IPS-18c (cell line): Measurements from ENCODE around the gene PKNOX2.

Experiments
- H3K4me3 ChIP-seq: 2 replicates; pipeline ENCODE4 v1.7.0; 2013; ENCODE audit warnings: low read depth, mild to moderate bottlenecking, low read length, moderate library complexity; ENCODE audit not compliant: insufficient read depth
- H3K9me3 ChIP-seq: one replicate; pipeline ENCODE4 v1.6.1; 2013; ENCODE audit warnings: mild to moderate bottlenecking, low read length, moderate library complexity; ENCODE audit not compliant: control insufficient read depth, insufficient read depth

Gene PKNOX2

DNA sequence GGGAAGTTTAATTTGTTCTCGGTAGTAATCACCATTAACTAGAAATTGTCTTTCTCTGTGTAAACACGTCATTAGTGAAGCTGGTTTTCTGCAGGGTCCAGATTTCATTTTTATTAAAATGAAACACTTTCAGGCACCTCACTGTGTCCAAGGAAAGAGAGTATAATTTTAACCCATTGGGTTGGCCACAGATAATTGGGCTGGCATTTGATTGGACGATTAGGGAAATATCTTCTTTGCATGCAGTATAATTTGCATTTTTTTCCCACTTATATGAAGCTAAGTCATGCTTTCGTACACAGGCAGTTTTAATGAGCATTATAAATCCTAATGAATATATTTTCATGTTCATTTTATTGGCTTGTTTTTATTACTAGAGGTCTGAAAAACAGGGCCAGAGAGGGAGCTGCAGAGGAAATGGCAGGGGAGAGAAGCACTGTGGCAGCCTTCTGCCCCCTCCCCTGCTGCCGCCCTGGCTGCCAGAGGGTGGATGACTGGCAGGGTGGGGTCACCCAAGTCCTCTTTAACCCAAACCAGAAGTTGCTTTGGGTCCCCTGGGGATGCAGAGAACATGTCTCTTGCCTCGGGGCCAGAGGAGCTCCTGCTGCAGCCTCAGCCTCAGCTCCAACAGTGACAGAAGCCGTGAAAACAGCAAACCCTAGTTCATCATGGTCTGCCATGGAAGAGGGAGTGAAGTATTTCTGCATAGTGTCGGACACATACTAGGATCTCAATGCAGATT is 93.9 kb downstream of the PKNOX2 start:
- H3K4me3 ChIP-seq = no peak overlapping the region
- peaks cover 2% of the 10 kb centered on the region for H3K9me3 ChIP-seq

DNA sequence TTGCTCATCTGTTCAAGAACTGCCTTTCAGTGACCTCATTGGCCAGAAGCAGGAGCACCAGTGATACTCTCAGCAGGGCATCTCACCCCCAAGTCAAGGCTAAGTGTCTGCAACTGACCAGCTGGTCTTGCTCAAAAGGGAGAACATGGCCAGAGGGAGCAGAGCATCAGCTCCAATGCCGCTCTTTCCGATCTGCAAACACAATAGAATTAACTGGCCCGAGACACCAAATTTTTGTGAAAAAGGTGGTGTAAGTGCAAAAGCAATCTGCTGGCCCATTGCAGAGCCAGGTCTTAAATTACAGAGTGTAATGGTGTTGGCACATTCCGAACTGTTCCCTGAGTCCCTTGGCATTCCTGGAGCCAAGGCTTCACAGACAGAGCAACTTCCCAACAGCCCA is 97.0 kb downstream of the PKNOX2 start:
- peaks cover 2% of the 10 kb centered on the region for H3K9me3 ChIP-seq
- H3K4me3 ChIP-seq = no peak overlapping the region

DNA sequence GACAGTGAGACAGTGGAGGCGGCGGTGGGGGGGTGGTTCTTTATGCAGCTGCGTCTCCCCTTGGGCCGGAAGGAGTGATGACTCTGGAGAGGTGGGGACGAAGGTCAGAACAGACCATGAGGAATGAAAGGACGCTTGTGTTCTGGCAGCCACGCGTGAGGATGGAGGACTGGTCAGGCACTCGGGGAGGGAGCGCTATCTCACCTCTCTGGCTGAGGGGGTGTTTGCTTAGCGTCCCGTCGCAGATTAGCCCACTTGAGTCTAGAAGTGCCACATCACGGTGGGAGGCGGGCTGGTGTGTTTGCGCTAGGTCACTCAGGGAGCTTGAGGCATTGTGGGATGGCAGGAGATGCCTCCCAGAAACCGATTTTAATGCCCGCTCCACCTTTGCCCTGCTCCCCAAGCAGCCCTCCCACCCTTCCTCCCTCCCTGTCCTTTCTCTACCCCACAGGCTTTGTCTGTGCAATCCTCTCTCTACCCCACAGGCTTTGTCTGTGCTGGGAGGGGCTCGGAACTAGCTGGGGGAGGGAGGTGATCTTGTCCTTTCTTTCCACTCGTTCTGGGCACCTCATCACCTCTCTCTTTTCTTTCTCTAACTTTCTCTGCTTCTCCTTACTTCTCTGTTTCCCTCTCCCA is 97.8 kb downstream of the PKNOX2 start:
- peaks cover 2% of the 10 kb centered on the region for H3K9me3 ChIP-seq
- no peak overlapping the region for H3K4me3 ChIP-seq

DNA sequence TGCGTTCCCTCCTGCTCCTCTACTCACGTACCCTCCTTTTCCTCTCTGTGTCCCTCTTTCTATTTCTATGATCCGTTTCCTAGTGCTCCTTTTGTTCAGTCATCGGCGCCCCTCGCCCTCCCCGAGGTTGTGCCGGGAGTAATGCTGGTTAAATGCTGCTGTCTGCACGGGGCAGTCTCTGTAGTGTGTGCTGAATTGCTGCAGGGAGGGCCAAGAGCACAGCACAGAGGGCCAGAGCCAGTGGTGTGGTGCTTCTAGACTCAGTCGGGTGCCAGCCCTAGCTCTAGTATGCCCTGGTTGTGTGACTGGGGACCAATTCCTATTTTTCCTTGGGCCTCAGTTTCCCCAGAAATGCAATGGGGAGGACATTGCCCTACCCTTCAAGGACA is 98.3 kb downstream of the PKNOX2 start:
- H3K4me3 ChIP-seq = peak overlapping the region; percentile 28; the same call in 1 of the 2 replicates

DNA sequence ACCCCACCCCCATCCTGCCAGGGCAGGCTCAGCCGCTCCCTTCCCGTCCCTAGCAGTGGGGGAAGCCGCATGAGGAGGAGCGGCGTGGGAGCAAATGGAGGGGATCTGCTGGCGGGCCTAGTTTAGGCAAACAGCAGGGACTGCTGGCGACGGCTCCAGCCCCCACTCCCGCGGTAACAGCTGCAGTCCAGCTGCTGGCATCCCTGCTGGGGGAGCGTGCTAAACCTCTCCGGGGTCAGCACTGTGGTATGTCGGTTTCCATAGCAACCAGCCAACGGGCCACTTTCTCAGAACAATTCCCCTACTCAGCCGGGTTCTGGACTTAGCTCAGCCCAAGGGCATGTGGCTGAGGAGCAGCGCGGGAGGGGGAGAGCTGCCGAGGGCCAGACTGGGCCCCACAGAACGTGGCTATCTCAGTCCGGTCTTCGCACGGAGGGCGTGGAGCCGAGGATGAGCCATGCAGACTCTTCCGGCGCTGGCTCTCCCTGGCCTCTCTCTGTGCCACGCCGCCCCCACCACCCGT is 98.8 kb downstream of the PKNOX2 start:
- peak overlapping the region; percentile 28; the same call in 1 of the 2 replicates for H3K4me3 ChIP-seq
- peaks cover 2% of the 10 kb centered on the region for H3K9me3 ChIP-seq

More for the DNA sequence above, 98.3 kb downstream of the PKNOX2 start:
- peaks cover 2% of the 10 kb centered on the region for H3K9me3 ChIP-seq

DNA sequence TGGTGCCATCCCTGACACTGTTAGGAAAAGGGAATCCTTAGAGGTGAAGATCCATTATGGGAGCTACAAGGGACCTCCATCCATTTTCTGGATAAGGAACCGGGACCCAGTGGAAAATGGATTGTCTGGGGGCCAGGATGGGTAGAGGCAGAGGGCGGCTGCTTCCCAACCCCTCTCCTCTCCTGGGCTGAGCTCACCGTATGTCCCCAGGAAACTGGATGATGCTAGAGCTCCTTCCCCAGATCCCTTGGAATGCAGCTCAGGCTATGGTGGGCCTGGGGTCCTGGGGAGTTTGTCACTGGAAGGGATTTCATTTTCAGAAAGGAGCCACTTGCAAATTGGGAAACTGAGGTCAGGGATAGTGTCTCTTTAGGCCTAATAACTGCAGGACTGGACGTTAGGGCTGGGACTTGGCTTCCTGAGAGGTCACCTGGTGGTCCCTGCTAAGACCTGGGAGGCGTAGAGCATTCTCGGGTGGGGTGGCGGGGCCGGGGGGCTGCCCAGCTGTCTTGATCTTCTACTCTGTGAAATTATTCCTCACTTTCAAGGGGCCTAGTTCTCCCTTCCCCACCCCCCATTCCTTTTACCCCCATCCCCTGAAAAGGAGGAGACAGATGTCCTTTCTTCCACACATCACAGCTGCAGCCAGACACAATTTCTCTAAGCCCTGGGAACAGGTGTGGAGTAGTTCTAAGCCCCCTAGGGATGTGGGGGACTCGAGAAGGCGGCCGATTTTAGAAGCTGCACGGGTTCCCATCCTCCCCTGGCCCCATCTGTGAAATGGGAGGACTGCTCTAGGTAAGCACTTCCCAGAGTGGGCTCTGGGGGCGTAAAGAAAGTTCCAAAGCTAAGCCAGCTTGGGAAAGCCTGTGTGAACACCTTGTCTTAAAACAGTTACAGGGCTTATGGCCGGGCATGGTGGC is 99.8 kb downstream of the PKNOX2 start:
- peaks cover 2% of the 10 kb centered on the region for H3K9me3 ChIP-seq
- H3K4me3 ChIP-seq = peak overlapping the region; percentile 15; the same call in 1 of the 2 replicates

DNA sequence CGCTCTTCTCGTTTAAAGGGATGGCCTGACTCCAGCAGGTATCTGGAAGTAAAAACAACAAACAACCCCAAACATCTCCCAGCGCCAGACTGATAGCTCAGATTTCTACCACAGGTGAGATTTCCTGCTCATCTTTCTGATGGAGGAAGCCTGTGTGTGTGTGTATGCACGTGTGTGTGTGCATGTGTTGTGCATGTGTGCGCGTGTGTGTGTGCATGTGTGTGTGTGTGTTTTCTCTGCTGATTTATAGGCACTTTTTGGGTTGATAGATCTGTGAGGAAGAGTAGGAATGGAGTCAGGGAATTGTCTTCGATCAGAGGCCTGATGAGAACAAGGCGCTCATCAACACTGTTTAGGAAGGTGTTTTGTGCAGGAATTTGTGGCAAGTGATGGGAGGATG is 103.0 kb downstream of the PKNOX2 start:
- H3K4me3 ChIP-seq = no peak overlapping the region
- H3K9me3 ChIP-seq = no peaks in the 10 kb centered on the region

DNA sequence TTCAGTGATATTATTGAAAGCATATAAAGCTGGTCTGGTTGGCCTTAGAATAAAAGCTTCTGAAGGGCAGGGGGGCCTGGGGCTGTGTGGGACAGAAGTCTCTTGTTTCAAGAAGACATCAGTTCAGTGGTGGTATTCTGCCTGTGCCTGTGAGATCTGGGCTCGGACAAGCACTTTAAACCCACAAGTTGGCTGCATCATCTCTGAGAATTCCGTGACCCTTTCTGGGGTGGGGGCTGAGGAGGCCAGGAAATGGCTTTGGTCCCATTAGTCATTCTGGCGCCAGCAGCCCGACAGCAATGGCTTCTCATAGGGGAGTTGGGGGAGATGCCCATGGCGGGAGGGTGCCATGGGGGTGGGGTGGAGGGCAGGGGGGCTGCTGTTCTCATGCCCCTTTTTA is 104.1 kb downstream of the PKNOX2 start:
- Histone ChIP-seq H3K9me3 (no peaks in the 10 kb centered on the region), H3K4me3 (no peak overlapping the region)

DNA sequence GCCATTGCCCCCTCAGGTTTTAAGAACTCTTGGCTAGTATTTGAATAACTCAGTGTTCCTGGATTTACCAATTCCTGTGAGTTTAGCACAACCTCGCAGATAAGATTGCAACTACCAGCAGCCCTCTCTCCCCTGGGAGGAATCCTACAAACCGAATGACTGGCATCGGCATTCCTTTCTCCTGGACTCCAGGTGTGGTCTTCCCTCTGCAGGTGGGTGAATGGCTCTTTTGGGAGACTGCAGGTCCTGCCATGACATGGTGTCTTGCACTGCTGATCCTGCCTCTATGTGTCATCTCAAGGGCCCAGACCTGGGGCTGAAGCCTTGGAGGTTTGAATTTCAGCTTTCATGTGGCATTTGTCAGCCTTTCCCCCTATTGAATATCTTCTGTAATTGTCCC is 105.6 kb downstream of the PKNOX2 start:
- H3K4me3 ChIP-seq = no peak overlapping the region
- H3K9me3 ChIP-seq = no peaks in the 10 kb centered on the region

DNA sequence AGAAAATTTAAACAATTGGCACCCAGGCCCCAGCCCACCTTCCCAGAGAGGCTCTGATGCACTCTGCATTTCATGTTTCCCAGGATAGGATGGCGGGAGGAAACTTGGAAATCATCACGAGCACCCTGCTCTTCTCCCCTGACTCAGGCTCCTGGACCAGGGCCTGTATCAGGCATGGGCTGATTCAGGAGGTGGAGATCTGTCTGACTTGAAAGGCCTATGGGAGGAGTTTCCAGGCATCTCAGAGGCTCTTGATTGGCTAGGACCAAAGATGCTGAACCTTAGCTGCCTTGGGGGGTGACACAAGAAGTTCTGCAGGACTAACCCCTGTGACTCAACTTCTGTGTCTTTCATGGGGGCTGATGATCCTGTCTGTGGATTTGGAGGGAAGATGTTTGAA is 106.2 kb downstream of the PKNOX2 start:
- H3K9me3 ChIP-seq = no peaks in the 10 kb centered on the region
- H3K4me3 ChIP-seq = no peak overlapping the region

DNA sequence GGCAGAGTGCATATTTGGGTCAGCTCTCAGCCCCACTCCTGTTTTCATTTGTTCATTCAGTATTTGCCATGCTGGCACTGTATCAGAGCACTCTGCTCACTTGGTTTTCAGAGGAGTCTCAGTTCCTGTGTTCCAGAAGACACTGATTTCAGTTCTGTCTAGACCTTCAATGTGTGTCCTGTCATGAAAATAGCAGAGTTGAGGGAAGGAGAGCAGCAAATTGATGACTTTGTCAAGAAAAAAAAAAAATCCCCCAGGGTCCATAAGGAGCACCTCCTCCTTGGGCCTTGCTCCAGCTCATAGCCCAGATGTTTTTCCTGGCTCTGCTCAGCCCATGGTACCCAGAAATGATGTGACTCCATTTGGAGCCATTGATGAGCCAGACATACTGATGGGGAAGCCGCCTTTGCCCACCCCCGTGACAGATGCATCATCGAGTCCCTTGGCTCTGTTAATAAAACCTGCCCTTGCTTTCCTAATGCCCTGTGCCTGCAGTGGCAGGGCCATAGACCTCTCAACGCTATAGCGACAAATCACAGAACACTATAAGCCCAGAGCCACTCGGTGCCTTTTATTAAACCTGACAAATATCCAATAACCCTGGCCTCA is 107.0 kb downstream of the PKNOX2 start:
- no peaks in the 10 kb centered on the region for H3K9me3 ChIP-seq
- no peak overlapping the region for H3K4me3 ChIP-seq

DNA sequence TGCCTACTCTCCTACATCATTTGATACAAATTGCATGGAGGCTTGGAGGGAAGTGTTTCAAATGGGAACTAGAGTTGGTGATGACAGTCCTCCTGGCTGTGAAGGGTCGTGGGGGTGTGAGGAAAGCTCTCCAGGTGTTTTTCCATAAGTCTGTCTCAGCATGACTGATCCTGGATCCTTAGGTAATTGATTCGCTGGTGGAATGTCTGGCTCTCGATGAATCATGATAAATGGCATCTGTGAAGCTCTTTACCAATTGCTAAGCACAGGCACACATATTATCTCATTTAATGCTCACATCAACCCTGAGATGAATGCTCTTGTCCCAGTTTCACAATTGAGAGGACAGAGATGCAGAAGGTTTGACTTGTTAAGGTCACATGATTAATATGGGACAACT is 107.5 kb downstream of the PKNOX2 start:
- Histone ChIP-seq H3K9me3 (no peaks in the 10 kb centered on the region), H3K4me3 (no peak overlapping the region)

DNA sequence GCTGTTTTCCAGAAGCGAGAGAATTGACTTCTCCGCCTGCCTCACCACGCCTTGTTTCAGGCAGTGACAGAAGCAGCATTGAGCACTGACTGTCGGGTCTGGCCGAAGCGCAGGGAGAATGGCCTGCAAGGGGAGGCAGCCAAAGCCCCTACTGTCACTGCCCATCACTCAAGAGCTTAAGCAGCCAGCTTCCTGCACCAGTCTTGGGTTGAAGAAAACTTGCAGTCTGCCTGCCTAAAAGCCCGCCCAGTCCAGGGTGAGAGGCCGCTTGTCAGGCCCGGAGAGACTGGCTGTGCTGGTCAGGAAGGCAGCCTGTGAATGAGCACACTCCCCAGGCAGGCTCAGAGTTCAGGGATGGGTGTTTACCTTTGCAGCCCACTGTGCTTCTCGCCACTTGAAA is 108.3 kb downstream of the PKNOX2 start:
- Histone ChIP-seq H3K4me3 (no peak overlapping the region), H3K9me3 (no peaks in the 10 kb centered on the region)

DNA sequence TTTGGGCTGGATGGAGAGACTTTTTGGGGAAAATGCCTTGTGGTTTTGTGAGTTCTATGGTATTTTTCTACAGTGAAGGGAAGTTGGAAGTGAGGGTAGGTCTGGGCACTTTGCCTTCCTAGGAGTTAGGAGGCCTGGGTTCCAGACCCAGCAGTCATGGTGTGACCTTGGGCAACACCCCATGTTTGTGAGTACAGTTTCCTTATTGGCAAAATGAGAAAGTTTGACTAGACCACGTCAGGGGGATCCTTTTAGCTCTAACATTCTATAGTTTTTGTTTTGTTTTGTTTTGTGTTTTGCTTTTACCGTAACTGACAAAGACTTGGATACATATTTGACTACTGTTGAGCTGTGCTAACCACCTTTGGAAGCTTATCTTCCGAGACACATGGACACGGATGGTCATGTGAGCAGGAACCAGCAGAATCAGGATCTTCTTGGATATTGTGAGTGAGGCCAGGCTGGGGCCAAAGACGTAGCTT is 109.0 kb downstream of the PKNOX2 start:
- Histone ChIP-seq H3K9me3 (no peaks in the 10 kb centered on the region), H3K4me3 (no peak overlapping the region)

DNA sequence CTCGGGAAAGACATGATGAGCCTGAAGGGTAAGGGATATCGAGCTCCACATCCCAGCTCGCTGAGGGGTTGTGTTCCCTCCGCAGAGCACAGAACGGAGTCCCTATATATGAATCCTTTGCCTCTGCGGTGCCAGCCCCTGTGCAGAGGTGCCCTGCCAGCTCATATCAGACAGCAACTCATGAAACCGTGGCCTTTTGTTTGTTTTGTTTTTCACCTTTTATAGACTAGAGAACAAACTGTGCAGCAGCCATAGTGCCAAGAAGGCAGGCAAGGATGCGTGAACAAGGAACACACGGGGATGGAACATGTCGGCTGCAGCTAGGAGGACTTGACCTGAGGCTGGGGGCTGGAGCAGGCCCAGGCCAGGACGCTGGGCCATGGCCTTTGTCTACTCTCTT is 109.8 kb downstream of the PKNOX2 start:
- no peak overlapping the region for H3K4me3 ChIP-seq

DNA sequence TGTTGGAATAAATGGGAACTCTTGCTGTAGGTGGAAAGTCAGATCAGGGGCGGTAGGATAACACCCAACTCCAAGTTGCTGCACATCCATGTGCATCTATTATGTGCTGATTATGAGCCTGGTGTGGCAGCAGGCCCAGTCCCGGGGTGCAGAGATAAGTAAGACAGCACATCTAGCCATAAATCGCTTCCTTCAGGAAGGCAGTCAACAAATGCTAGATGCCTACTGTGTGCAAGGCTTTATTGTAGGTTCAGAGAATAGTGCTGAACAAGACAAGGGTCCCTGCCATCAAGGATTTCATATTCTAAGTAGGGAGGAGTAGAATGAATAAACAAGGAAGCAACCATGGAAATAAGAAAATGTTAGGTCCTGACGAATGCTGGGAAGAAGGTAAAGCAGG is 110.2 kb downstream of the PKNOX2 start:
- no peak overlapping the region for H3K4me3 ChIP-seq
- H3K9me3 ChIP-seq = no peaks in the 10 kb centered on the region

More for the DNA sequence above, 109.8 kb downstream of the PKNOX2 start:
- H3K9me3 ChIP-seq = no peaks in the 10 kb centered on the region
